SK-N-MC (cell line): ENCODE data around the gene TEX13D.

Experiments
- EZH2 ChIP-seq: fragments of 200-600 bp; sonication (generic); IDR thresholded peaks from one replicate; pipeline ENCODE4 v1.6.1; 2017; ENCODE audit warnings: antibody characterized with exemption
- FOXP2 ChIP-seq: optimal IDR thresholded peaks from 2 replicates; pipeline ENCODE3; 2011; ENCODE audit warnings: mild to moderate bottlenecking, moderate library complexity; ENCODE audit not compliant: insufficient read depth; ENCODE audit errors: extremely low read length, control extremely low read depth
- POLR2AphosphoS5 ChIP-seq: IDR thresholded peaks from 2 replicates; pipeline ENCODE4 v1.6.1; 2012; ENCODE audit warnings: mild to moderate bottlenecking, low read depth, low read length, borderline replicate concordance

GRCh38 chrX:124383354-124383753 is 50.9 kb downstream of the TEX13D start:
- TF ChIP-seq POLR2AphosphoS5 (no peak), EZH2 (no peak), FOXP2 (no peak)
